Ovary (tissue), 9 donors: Measurements from ENCODE around the gene NR1D2. TPM values are rescaled to one million over a fixed set of nuclear protein-coding genes. Genes with fewer than 3 reads are reported as not detected.

Experiments
- DNase-seq, 5 donors: peaks; one replicate each; pipeline ENCODE4 v3.0.0-alpha.2; 2019 to 2020
- H3K27ac ChIP-seq, 2 donors: fragments of 200-600 bp; one replicate each; pipeline versions ENCODE4 v1.5.1 to v1.8.0; 2019 to 2022
- H3K27me3 ChIP-seq: fragments of 200-600 bp; one replicate; pipeline ENCODE4 v1.8.0; 2022
- H3K36me3 ChIP-seq: fragments of 200-600 bp; sonication (generic); one replicate; pipeline ENCODE4 v1.5.1; 2019
- H3K4me1 ChIP-seq: one replicate; pipeline ENCODE4 v1.8.1; 2013; ENCODE audit warnings: mild to moderate bottlenecking, moderate library complexity; ENCODE audit not compliant: insufficient read depth
- H3K4me3 ChIP-seq: fragments of 200-600 bp; sonication (generic); one replicate; pipeline ENCODE4 v1.5.1; 2017
- H3K9me3 ChIP-seq, 2 donors: fragments of 200-600 bp in 1 of 2; sonication (generic) in 1 of 2; one replicate each; pipeline versions ENCODE4 v1.5.1 to v1.8.1; 2013 to 2019; ENCODE audit warnings: mild to moderate bottlenecking in 1 of 2, moderate library complexity in 1 of 2
- CTCF ChIP-seq, 3 donors: fragments of 450-650 bp in 2 of 3; fragments of 200-600 bp in 1 of 3; IDR thresholded peaks; one replicate each; pipeline versions ENCODE4 v1.5.1 to v1.8.0; 2016 to 2022; ENCODE audit warnings: antibody characterized with exemption in 3 of 3, mild to moderate bottlenecking in 1 of 3
- EP300 ChIP-seq: sonication (generic); formaldehyde crosslinking; IDR thresholded peaks from one replicate; pipeline ENCODE4 v1.6.1; 2017; ENCODE audit warnings: antibody characterized with exemption
- POLR2A ChIP-seq: fragments of 450-650 bp; IDR thresholded peaks from one replicate; pipeline ENCODE4 v1.6.1; 2017; ENCODE audit warnings: antibody characterized with exemption, mild to moderate bottlenecking, moderate library complexity
- WGBS, 3 donors: extraction: QIAGEN DNeasy Blood & Tissue Kit in 1 of 3; methylation state at CpG; one replicate each; pipeline versions ENCODE4 v1.1.5 to v1.1.7; 2013 to 2017; 5-methylcytosine and 5-hydroxymethylcytosine counted together
- intact Hi-C, 4 donors: fragments of 100-400 bp; cut with DNase I; formaldehyde crosslinking; loops; one replicate each; pipeline versions ENCODE4 v1.11.0 to v1.15.1; 2022 to 2023
- polyA plus RNA-seq, 2 donors: library from polyadenylated mRNA; stranded (reverse); fragments of 200-250 nt in 1 of 2; fragments of 350-450 nt in 1 of 2; fragmentation: Illumina TruSeq in 1 of 2; extraction: RNeasy Lipid Tissue Mini Kit (QIAGEN cat#74804) in 1 of 2; gene quantifications; one replicate each; pipeline ENCODE4 v1.2.3, GENCODE V29; 2013 to 2014
- total RNA-seq, 7 donors: library from RNA; depleted of rRNA in 2 of 7; stranded (reverse); fragments of >200 nt in 2 of 7; fragmentation: NEBNext Ultra II Directional in 3 of 7; extraction: Animal tissue kit (Norgen Biotek cat#: 25700) in 3 of 7; gene quantifications; one replicate each; pipeline versions ENCODE4 v1.1.0 to v1.2.4, GENCODE V29; 2016 to 2023
- donor health status: DM: no; HTN: no; CAD: no; lungs with moderate emphysema.
- donor health status: DM: no; HTN: no; CAD: no.
- donor health status: Bipolar disorder and iron deficiency.
- donor health status: DM: yes; HTN: yes; CAD: no.
- donor health status: DM: no; HTN: no; CAD: no.
- donor health status: DM: yes; HTN: yes; CAD: no.

Gene NR1D2
- total and polyA plus RNA-seq, 9 donors = 26.9 to 74.3 (median 34.4) TPM

- TF ChIP-seq CTCF (IDR thresholded peaks at IDR 0.05) = no peak
- no peak for DNase-seq
- H3K9me3 ChIP-seq = no peaks in the 10 kb centered on the region
- H3K4me3 ChIP-seq = no peak overlapping the region
- peaks cover 2% of the 10 kb centered on the region for H3K4me1 ChIP-seq
- H3K36me3 ChIP-seq = no peaks in the 10 kb centered on the region
- intact Hi-C loops = no loop called here
- H3K27me3 ChIP-seq = no peaks in the 10 kb centered on the region
- 81 to 85% (median 84%) methylated on average over 5 of the region's 5 CpGs for WGBS, 3 donors
- H3K27ac ChIP-seq = no peak overlapping the region
Observed at GRCh38 chr3:23920151-23920655, 24.9 kb upstream of the NR1D2 start.

GRCh38 chr3:23921052-23921511 lies 24.0 kb upstream of the NR1D2 start:
- no peak overlapping the region for H3K27ac ChIP-seq
- DNase-seq = no peak
- intact Hi-C loops = no loop called here

GRCh38 chr3:23923786-23924185 lies 21.3 kb upstream of the NR1D2 start:
- 17 to 38% (median 30%) methylated on average over 2 of the region's 2 CpGs for WGBS, 3 donors
- no peak for TF ChIP-seq EP300
- Histone ChIP-seq H3K36me3 (no peaks in the 10 kb centered on the region), H3K4me3 (no peak overlapping the region), H3K27me3 (no peaks in the 10 kb centered on the region), H3K4me1 (no peaks in the 10 kb centered on the region), H3K9me3 (no peaks in the 10 kb centered on the region), H3K27ac (no peak overlapping the region)
- intact Hi-C loops = no loop called here
- DNase-seq = no peak

More at GRCh38 chr3:23921052-23921511, 24.0 kb upstream of the NR1D2 start:
- no peaks in the 10 kb centered on the region for H3K27me3 ChIP-seq
- H3K9me3 ChIP-seq = no peaks in the 10 kb centered on the region
- WGBS, 3 donors = 85 to 91% (median 86%) methylated on average over 3 of the region's 3 CpGs
- TF ChIP-seq POLR2A (no peak), EP300 (no peak), CTCF (IDR thresholded peaks at IDR 0.05) (no peak)
- no peaks in the 10 kb centered on the region for H3K36me3 ChIP-seq
- H3K4me3 ChIP-seq = no peak overlapping the region
- H3K4me1 ChIP-seq = no peaks in the 10 kb centered on the region

- Histone ChIP-seq H3K4me3 (no peak overlapping the region), H3K4me1 (no peaks in the 10 kb centered on the region), H3K27ac (no peak overlapping the region), H3K27me3 (no peaks in the 10 kb centered on the region), H3K9me3 (no peaks in the 10 kb centered on the region), H3K36me3 (no peaks in the 10 kb centered on the region)
- intact Hi-C loops = no loop called here
- 95 to 97% (median 95%) methylated on average over 7 of the region's 7 CpGs for WGBS, 3 donors
- TF ChIP-seq EP300 = no peak
- no peak for TF ChIP-seq POLR2A
- no peak for TF ChIP-seq CTCF (IDR thresholded peaks at IDR 0.05)
- DNase-seq = no peak
Observed at GRCh38 chr3:23926246-23926645, 18.8 kb upstream of the NR1D2 start.

GRCh38 chr3:23926736-23927135 lies 18.4 kb upstream of the NR1D2 start:
- no peak overlapping the region for H3K27ac ChIP-seq
- no peak overlapping the region for H3K4me3 ChIP-seq
- DNase-seq = no peak
- WGBS, 3 donors = 84 to 90% (median 85%) methylated on average over 3 of the region's 3 CpGs
- intact Hi-C loops = no loop called here
- no peaks in the 10 kb centered on the region for H3K4me1 ChIP-seq
- H3K9me3 ChIP-seq = no peaks in the 10 kb centered on the region
- H3K36me3 ChIP-seq = no peaks in the 10 kb centered on the region
- TF ChIP-seq POLR2A = no peak
- no peak for TF ChIP-seq CTCF (IDR thresholded peaks at IDR 0.05)
- no peak for TF ChIP-seq EP300
- no peaks in the 10 kb centered on the region for H3K27me3 ChIP-seq
